Breast epithelium (tissue), 3 donors: ENCODE measurements around the gene RPL37A.

Source experiments
- CTCF ChIP-seq, 3 donors: fragments of 450-650 bp; IDR thresholded peaks; one replicate each; pipeline ENCODE4 v1.5.1; 2016 to 2017; ENCODE audit warnings: antibody characterized with exemption in 3 of 3, mild to moderate bottlenecking in 3 of 3, moderate library complexity in 3 of 3
- POLR2A ChIP-seq: fragments of 450-650 bp; IDR thresholded peaks from one replicate; pipeline ENCODE4 v1.6.1; 2016; ENCODE audit warnings: antibody characterized with exemption, mild to moderate bottlenecking, moderate library complexity

DNA sequence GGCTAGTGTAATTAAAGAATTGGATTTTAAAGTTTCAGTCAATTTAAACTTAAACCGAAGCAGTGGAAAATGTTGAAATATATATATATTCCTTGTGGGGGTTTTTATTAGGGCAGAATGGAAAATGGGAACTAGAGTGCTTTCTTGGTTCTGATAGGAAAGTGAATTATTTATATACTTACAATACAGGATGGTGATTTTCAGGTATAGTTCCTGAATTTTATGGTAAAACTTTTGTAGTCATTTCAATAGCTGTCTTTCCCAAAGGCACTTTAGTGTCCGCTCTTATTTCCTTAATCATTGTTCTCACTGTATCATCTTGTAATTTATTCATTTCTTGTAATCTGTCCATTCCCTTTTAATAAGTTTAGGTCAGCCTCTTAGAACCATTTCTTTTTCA lies 1.9 kb downstream of the RPL37A start:
- TF ChIP-seq CTCF (IDR thresholded peaks at IDR 0.05) (no peak), POLR2A (no peak)
